Measurements from ENCODE around the gene KLF13.

The KLF13 gene

GRCh38 chr15:31332681-31333071 lies 6.0 kb downstream of the KLF13 start:
- H3K4me3 ChIP-seq (ENCODE audit: low read depth, low read length) = no peak overlapping the region
- TF ChIP-seq MYC (IDR thresholded peaks at IDR 0.05; ENCODE audit: low read depth, low read length) (no peak), MAX (IDR thresholded peaks at IDR 0.05; ENCODE audit: low read depth, low read length) (no peak; the same call in 1 of the 2 replicates), CTCF (IDR thresholded peaks at IDR 0.05; ENCODE audit: low read depth, low read length) (no peak), POLR2A (IDR thresholded peaks at IDR 0.05; ENCODE audit: extremely low read depth, insufficient read length) (no peak)
- DNase-seq (ENCODE audit: low read depth) = no peak

- no peak overlapping the region for H3K4me3 ChIP-seq (ENCODE audit: low read depth, low read length)
- DNase-seq (ENCODE audit: low read depth) = no peak
- TF ChIP-seq CTCF (IDR thresholded peaks at IDR 0.05; ENCODE audit: low read depth, low read length) (no peak), POLR2A (IDR thresholded peaks at IDR 0.05; ENCODE audit: extremely low read depth, insufficient read length) (no peak), MAX (IDR thresholded peaks at IDR 0.05; ENCODE audit: low read depth, low read length) (no peak), MYC (IDR thresholded peaks at IDR 0.05; ENCODE audit: low read depth, low read length) (no peak)
Observed at GRCh38 chr15:31333119-31333518, 6.5 kb downstream of the KLF13 start.

- TF ChIP-seq MYC (IDR thresholded peaks at IDR 0.05; ENCODE audit: low read depth, low read length) = no peak
- no peak for TF ChIP-seq CTCF (IDR thresholded peaks at IDR 0.05; ENCODE audit: low read depth, low read length)
- TF ChIP-seq MAX (IDR thresholded peaks at IDR 0.05; ENCODE audit: low read depth, low read length) = no peak
- TF ChIP-seq POLR2A (IDR thresholded peaks at IDR 0.05; ENCODE audit: extremely low read depth, insufficient read length) = no peak
- DNase-seq (ENCODE audit: low read depth) = no peak
- no peak overlapping the region for H3K4me3 ChIP-seq (ENCODE audit: low read depth, low read length)
Observed at GRCh38 chr15:31333820-31334219, 7.2 kb downstream of the KLF13 start.

- TF ChIP-seq MYC (IDR thresholded peaks at IDR 0.05; ENCODE audit: low read depth, low read length) (no peak), POLR2A (IDR thresholded peaks at IDR 0.05; ENCODE audit: extremely low read depth, insufficient read length) (no peak), CTCF (IDR thresholded peaks at IDR 0.05; ENCODE audit: low read depth, low read length) (no peak), MAX (IDR thresholded peaks at IDR 0.05; ENCODE audit: low read depth, low read length) (no peak)
- no peak for DNase-seq (ENCODE audit: low read depth)
- H3K4me3 ChIP-seq (ENCODE audit: low read depth, low read length) = no peak overlapping the region
Observed at GRCh38 chr15:31335989-31336592, 9.5 kb downstream of the KLF13 start.

GRCh38 chr15:31336593-31337295 lies 10.1 kb downstream of the KLF13 start:
- no peak for TF ChIP-seq MYC (IDR thresholded peaks at IDR 0.05; ENCODE audit: low read depth, low read length)
- no peak for TF ChIP-seq MAX (IDR thresholded peaks at IDR 0.05; ENCODE audit: low read depth, low read length)
- TF ChIP-seq CTCF (IDR thresholded peaks at IDR 0.05; ENCODE audit: low read depth, low read length) = no peak
- no peak for TF ChIP-seq POLR2A (IDR thresholded peaks at IDR 0.05; ENCODE audit: extremely low read depth, insufficient read length)
- H3K4me3 ChIP-seq (ENCODE audit: low read depth, low read length) = no peak overlapping the region
- no peak for DNase-seq (ENCODE audit: low read depth)
